ENCODE results near the gene RIT1.

Gene RIT1

GRCh38 chr1:155938220-155938627 is 27.1 kb upstream of the RIT1 start:
- Histone ChIP-seq H3K27me3 (ENCODE audit: control insufficient read depth, low read length) (no peaks in the 10 kb centered on the region), H3K4me2 (ENCODE audit: low read length) (no peak overlapping the region), H3F3A (ENCODE audit: control insufficient read depth, insufficient read depth) (peaks cover 11% of the 10 kb centered on the region), H3K79me2 (ENCODE audit: control insufficient read depth, low read length) (peaks cover 16% of the 10 kb centered on the region), H3K4me3 (ENCODE audit: low read length) (no peak overlapping the region), H3K36me3 (ENCODE audit: control insufficient read depth, low read length) (peaks cover 10% of the 10 kb centered on the region), H3K4me1 (ENCODE audit: control insufficient read depth, low read length) (peaks cover 48% of the 10 kb centered on the region), H3K9me3 (ENCODE audit: control insufficient read depth, insufficient read depth, low read length) (no peaks in the 10 kb centered on the region), H4K20me1 (ENCODE audit: control insufficient read depth, insufficient read depth, low read depth, low read length) (0 out of 2 replicates have a peak, but pooled peaks cover under 1% of the 10 kb centered on the region), H3K27ac (ENCODE audit: low read depth, low read length) (no peak overlapping the region), H3K9me2 (replicated peaks; ENCODE audit: control insufficient read depth, low read length) (no peaks in the 10 kb centered on the region)
- TF ChIP-seq EZH2phosphoT487 (IDR thresholded peaks at IDR 0.05; ENCODE audit: borderline replicate concordance, low read length) (no peak), CTCF (IDR thresholded peaks at IDR 0.05; ENCODE audit: low read depth, low read length, poor library complexity, severe bottlenecking) (peak; percentile 84)

GRCh38 chr1:155934936-155935590 is 23.9 kb upstream of the RIT1 start:
- peaks cover 17% of the 10 kb centered on the region for H4K20me1 ChIP-seq (ENCODE audit: control insufficient read depth, insufficient read depth, low read depth, low read length)
- peak overlapping the region; percentile 58 for H3K27ac ChIP-seq (ENCODE audit: low read depth, low read length)
- TF ChIP-seq CTCF (IDR thresholded peaks at IDR 0.05; ENCODE audit: low read depth, low read length, poor library complexity, severe bottlenecking), result no peak
- no peak for TF ChIP-seq EZH2phosphoT487 (IDR thresholded peaks at IDR 0.05; ENCODE audit: borderline replicate concordance, low read length)
- no peaks in the 10 kb centered on the region for H3K9me2 ChIP-seq (replicated peaks; ENCODE audit: control insufficient read depth, low read length)
- H3K4me3 ChIP-seq (ENCODE audit: low read length), result peak overlapping the region; percentile 83
- H3K36me3 ChIP-seq (ENCODE audit: control insufficient read depth, low read length), result peaks cover 41% of the 10 kb centered on the region
- H3K4me2 ChIP-seq (ENCODE audit: low read length), result peak overlapping the region; percentile 83
- H3K27me3 ChIP-seq (ENCODE audit: control insufficient read depth, low read length), result no peaks in the 10 kb centered on the region
- H3K9me3 ChIP-seq (ENCODE audit: control insufficient read depth, insufficient read depth, low read length), result no peaks in the 10 kb centered on the region
- H3K4me1 ChIP-seq (ENCODE audit: control insufficient read depth, low read length), result peaks cover 55% of the 10 kb centered on the region
- peaks cover 11% of the 10 kb centered on the region for H3F3A ChIP-seq (ENCODE audit: control insufficient read depth, insufficient read depth)
- peaks cover 48% of the 10 kb centered on the region for H3K79me2 ChIP-seq (ENCODE audit: control insufficient read depth, low read length)

- Histone ChIP-seq H3K9me2 (replicated peaks; ENCODE audit: control insufficient read depth, low read length) (no peaks in the 10 kb centered on the region), H3K4me2 (ENCODE audit: low read length) (peak within 1 kb of the TSS; percentile 83), H3K4me1 (ENCODE audit: control insufficient read depth, low read length) (peaks cover 49% of the 10 kb centered on the region), H3K27ac (ENCODE audit: low read depth, low read length) (peak within 1 kb of the TSS; percentile 58), H3F3A (ENCODE audit: control insufficient read depth, insufficient read depth) (peaks cover 11% of the 10 kb centered on the region), H3K9me3 (ENCODE audit: control insufficient read depth, insufficient read depth, low read length) (no peaks in the 10 kb centered on the region), H3K36me3 (ENCODE audit: control insufficient read depth, low read length) (peaks cover 47% of the 10 kb centered on the region), H4K20me1 (ENCODE audit: control insufficient read depth, insufficient read depth, low read depth, low read length) (peaks cover 17% of the 10 kb centered on the region), H3K79me2 (ENCODE audit: control insufficient read depth, low read length) (peaks cover 53% of the 10 kb centered on the region), H3K4me3 (ENCODE audit: low read length) (peak within 1 kb of the TSS; percentile 83), H3K27me3 (ENCODE audit: control insufficient read depth, low read length) (no peaks in the 10 kb centered on the region)
- TF ChIP-seq EZH2phosphoT487 (IDR thresholded peaks at IDR 0.05; ENCODE audit: borderline replicate concordance, low read length) (no peak), CTCF (IDR thresholded peaks at IDR 0.05; ENCODE audit: low read depth, low read length, poor library complexity, severe bottlenecking) (peak; percentile 17)
Measured at GRCh38 chr1:155934097-155934935, 23.2 kb upstream of the RIT1 start, which contains the start of gene KHDC4. KHDC4 (minus strand) TSS chr1:155934413; CDS start chr1:155934373, 40 bp downstream.

All from DOHH2 (cell line).